ENCODE data around the gene DDX28. TPM values are rescaled to one million over a fixed set of nuclear protein-coding genes. Genes with fewer than 3 reads are reported as not detected.

Gene DDX28
- total and polyA plus RNA-seq, 2 experiments from 2014 or later: 12.2 to 23.8 TPM

- ATAC-seq (no peak), DNase-seq (ENCODE audit: low spot score) (no peak)
- no peak for TF ChIP-seq ETS1 (IDR thresholded peaks at IDR 0.05)
- TF ChIP-seq ZNF114 (CRISPR knock-in tag; IDR thresholded peaks at IDR 0.05): no peak
- no peak for TF ChIP-seq JUNB (IDR thresholded peaks at IDR 0.05; ENCODE audit: unreplicated experiment)
- TF ChIP-seq, protein P1, sequence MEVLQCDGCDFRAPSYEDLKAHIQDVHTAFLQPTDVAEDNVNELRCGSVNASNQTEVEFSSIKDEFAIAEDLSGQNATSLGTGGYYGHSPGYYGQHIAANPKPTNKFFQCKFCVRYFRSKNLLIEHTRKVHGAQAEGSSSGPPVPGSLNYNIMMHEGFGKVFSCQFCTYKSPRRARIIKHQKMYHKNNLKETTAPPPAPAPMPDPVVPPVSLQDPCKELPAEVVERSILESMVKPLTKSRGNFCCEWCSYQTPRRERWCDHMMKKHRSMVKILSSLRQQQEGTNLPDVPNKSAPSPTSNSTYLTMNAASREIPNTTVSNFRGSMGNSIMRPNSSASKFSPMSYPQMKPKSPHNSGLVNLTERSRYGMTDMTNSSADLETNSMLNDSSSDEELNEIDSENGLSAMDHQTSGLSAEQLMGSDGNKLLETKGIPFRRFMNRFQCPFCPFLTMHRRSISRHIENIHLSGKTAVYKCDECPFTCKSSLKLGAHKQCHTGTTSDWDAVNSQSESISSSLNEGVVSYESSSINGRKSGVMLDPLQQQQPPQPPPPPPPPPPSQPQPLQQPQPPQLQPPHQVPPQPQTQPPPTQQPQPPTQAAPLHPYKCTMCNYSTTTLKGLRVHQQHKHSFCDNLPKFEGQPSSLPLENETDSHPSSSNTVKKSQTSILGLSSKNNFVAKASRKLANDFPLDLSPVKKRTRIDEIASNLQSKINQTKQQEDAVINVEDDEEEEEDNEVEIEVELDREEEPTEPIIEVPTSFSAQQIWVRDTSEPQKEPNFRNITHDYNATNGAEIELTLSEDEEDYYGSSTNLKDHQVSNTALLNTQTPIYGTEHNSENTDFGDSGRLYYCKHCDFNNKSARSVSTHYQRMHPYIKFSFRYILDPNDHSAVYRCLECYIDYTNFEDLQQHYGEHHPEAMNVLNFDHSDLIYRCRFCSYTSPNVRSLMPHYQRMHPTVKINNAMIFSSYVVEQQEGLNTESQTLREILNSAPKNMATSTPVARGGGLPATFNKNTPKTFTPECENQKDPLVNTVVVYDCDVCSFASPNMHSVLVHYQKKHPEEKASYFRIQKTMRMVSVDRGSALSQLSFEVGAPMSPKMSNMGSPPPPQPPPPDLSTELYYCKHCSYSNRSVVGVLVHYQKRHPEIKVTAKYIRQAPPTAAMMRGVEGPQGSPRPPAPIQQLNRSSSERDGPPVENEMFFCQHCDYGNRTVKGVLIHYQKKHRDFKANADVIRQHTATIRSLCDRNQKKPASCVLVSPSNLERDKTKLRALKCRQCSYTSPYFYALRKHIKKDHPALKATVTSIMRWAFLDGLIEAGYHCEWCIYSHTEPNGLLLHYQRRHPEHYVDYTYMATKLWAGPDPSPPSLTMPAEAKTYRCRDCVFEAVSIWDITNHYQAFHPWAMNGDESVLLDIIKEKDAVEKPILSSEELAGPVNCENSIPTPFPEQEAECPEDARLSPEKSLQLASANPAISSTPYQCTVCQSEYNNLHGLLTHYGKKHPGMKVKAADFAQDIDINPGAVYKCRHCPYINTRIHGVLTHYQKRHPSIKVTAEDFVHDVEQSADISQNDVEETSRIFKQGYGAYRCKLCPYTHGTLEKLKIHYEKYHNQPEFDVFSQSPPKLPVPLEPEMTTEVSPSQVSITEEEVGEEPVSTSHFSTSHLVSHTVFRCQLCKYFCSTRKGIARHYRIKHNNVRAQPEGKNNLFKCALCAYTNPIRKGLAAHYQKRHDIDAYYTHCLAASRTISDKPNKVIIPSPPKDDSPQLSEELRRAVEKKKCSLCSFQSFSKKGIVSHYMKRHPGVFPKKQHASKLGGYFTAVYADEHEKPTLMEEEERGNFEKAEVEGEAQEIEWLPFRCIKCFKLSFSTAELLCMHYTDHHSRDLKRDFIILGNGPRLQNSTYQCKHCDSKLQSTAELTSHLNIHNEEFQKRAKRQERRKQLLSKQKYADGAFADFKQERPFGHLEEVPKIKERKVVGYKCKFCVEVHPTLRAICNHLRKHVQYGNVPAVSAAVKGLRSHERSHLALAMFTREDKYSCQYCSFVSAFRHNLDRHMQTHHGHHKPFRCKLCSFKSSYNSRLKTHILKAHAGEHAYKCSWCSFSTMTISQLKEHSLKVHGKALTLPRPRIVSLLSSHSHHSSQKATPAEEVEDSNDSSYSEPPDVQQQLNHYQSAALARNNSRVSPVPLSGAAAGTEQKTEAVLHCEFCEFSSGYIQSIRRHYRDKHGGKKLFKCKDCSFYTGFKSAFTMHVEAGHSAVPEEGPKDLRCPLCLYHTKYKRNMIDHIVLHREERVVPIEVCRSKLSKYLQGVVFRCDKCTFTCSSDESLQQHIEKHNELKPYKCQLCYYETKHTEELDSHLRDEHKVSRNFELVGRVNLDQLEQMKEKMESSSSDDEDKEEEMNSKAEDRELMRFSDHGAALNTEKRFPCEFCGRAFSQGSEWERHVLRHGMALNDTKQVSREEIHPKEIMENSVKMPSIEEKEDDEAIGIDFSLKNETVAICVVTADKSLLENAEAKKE (CRISPR knock-in tag; IDR thresholded peaks at IDR 0.05): no peak
- no peak for TF ChIP-seq EZH2phosphoT487 (IDR thresholded peaks at IDR 0.05; ENCODE audit: unreplicated experiment)
- TF ChIP-seq EZH2 (IDR thresholded peaks at IDR 0.05; ENCODE audit: low read depth, unreplicated experiment): no peak
- TF ChIP-seq, protein P2, sequence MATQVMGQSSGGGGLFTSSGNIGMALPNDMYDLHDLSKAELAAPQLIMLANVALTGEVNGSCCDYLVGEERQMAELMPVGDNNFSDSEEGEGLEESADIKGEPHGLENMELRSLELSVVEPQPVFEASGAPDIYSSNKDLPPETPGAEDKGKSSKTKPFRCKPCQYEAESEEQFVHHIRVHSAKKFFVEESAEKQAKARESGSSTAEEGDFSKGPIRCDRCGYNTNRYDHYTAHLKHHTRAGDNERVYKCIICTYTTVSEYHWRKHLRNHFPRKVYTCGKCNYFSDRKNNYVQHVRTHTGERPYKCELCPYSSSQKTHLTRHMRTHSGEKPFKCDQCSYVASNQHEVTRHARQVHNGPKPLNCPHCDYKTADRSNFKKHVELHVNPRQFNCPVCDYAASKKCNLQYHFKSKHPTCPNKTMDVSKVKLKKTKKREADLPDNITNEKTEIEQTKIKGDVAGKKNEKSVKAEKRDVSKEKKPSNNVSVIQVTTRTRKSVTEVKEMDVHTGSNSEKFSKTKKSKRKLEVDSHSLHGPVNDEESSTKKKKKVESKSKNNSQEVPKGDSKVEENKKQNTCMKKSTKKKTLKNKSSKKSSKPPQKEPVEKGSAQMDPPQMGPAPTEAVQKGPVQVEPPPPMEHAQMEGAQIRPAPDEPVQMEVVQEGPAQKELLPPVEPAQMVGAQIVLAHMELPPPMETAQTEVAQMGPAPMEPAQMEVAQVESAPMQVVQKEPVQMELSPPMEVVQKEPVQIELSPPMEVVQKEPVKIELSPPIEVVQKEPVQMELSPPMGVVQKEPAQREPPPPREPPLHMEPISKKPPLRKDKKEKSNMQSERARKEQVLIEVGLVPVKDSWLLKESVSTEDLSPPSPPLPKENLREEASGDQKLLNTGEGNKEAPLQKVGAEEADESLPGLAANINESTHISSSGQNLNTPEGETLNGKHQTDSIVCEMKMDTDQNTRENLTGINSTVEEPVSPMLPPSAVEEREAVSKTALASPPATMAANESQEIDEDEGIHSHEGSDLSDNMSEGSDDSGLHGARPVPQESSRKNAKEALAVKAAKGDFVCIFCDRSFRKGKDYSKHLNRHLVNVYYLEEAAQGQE (IDR thresholded peaks at IDR 0.05; ENCODE audit: unreplicated experiment): no peak
- TF ChIP-seq CREB1 (CRISPR knock-in tag; IDR thresholded peaks at IDR 0.05; ENCODE audit: low read depth): no peak
- TF ChIP-seq STAT1 (IDR thresholded peaks at IDR 0.05; ENCODE audit: unreplicated experiment): no peak
- TF ChIP-seq, protein P3, sequence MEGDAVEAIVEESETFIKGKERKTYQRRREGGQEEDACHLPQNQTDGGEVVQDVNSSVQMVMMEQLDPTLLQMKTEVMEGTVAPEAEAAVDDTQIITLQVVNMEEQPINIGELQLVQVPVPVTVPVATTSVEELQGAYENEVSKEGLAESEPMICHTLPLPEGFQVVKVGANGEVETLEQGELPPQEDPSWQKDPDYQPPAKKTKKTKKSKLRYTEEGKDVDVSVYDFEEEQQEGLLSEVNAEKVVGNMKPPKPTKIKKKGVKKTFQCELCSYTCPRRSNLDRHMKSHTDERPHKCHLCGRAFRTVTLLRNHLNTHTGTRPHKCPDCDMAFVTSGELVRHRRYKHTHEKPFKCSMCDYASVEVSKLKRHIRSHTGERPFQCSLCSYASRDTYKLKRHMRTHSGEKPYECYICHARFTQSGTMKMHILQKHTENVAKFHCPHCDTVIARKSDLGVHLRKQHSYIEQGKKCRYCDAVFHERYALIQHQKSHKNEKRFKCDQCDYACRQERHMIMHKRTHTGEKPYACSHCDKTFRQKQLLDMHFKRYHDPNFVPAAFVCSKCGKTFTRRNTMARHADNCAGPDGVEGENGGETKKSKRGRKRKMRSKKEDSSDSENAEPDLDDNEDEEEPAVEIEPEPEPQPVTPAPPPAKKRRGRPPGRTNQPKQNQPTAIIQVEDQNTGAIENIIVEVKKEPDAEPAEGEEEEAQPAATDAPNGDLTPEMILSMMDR (conservative IDR thresholded peaks at IDR 0.05; ENCODE audit: low read depth in 2 of 2): no peak
- TF ChIP-seq NANOG (IDR thresholded peaks at IDR 0.05; ENCODE audit: borderline replicate concordance): no peak
- no peak for TF ChIP-seq ZNF331 (CRISPR knock-in tag; IDR thresholded peaks at IDR 0.05; ENCODE audit: low read depth)
- no peak for TF ChIP-seq POLR2AphosphoS5 (IDR thresholded peaks at IDR 0.05; ENCODE audit: low read depth)
- no peak overlapping the region for H3K4me3 ChIP-seq
- Mint-ChIP-seq H3K4me1 (no peaks in the 10 kb centered on the region; the same call in 2 of the 3 replicates), H3K27me3 (ENCODE audit: insufficient read depth, low read depth, poor library complexity) (peaks cover 9% of the 10 kb centered on the region), H3K27ac (no peak overlapping the region), H3K4me3 (no peak overlapping the region), H3K9me3 (no peaks in the 10 kb centered on the region), H3K36me3 (ENCODE audit: low read depth) (no peaks in the 10 kb centered on the region)
- H3K9me2 ChIP-seq (ENCODE audit: insufficient read depth): no peaks in the 10 kb centered on the region
- H3K4me2 ChIP-seq: no peak overlapping the region
- no peaks in the 10 kb centered on the region for H3F3A ChIP-seq (replicated peaks; ENCODE audit: low read depth)
- H3K79me2 ChIP-seq (replicated peaks; ENCODE audit: insufficient read depth): no peaks in the 10 kb centered on the region
- no peaks in the 10 kb centered on the region for H3K36me3 ChIP-seq (ENCODE audit: insufficient read depth)
- H3K27ac ChIP-seq (ENCODE audit: low read depth): no peak overlapping the region
- no peak overlapping the region for H2AFZ ChIP-seq
- no peaks in the 10 kb centered on the region for H3K27me3 ChIP-seq (ENCODE audit: insufficient read depth)
- H4K20me1 ChIP-seq (replicated peaks; ENCODE audit: insufficient read depth): no peaks in the 10 kb centered on the region
- H3K4me1 ChIP-seq (ENCODE audit: insufficient read depth): no peaks in the 10 kb centered on the region
These were observed 46.0 kb downstream of the DDX28 start for GRCh38 chr16:67977005-67977404.

All from GM23338 (cell line).